DMS79 (cell line): ENCODE results near the gene MB.

ENCODE experiments used
- DNase-seq: peaks from one replicate; lab custom pipeline; 2025; lab: John Stamatoyannopoulos, UW

MB gene

DNA sequence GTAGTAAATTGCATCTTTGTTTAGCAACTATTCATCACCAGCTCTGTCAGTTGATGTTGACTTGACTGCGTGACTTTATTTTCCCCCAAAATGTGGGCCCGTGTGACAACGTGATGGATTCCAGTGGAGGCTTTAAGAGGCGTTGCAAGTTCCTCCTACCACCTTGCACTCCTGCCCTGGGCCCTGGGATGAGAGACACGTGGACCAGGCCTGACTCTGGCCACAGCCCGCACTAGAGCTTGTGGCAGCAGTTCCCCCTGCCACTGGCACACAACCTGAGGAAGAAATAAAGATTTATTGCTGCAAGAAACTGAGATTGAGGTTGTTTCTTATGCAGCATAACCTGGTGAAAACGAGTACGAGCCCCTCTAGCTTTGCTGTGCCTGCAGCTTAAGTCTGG, 44.6 kb downstream of the MB start:
- no peak for DNase-seq

- no peak for DNase-seq
Measured at GRCh38 chr22:35570686-35571194, 46.4 kb downstream of the MB start.

DNA sequence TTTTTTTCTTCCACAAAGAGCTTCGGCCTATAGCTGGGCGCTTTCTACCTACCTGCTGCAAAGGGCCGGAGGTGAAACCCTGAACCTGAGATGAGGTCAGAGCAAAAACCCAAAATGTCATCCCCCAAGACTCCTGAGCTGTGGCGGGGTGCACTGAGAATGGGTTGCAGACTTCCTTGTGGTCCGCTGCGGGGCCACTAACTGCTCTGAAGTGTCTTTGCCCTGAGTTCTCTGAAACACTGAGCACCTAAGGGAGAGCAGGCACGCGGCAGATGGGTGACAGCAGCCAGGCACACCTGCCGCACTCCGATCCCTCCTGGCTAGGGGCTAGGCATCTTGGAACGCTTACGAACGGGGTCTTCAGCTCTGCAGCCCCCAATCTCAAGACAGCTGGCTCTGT, 47.2 kb downstream of the MB start:
- DNase-seq, result no peak

DNA sequence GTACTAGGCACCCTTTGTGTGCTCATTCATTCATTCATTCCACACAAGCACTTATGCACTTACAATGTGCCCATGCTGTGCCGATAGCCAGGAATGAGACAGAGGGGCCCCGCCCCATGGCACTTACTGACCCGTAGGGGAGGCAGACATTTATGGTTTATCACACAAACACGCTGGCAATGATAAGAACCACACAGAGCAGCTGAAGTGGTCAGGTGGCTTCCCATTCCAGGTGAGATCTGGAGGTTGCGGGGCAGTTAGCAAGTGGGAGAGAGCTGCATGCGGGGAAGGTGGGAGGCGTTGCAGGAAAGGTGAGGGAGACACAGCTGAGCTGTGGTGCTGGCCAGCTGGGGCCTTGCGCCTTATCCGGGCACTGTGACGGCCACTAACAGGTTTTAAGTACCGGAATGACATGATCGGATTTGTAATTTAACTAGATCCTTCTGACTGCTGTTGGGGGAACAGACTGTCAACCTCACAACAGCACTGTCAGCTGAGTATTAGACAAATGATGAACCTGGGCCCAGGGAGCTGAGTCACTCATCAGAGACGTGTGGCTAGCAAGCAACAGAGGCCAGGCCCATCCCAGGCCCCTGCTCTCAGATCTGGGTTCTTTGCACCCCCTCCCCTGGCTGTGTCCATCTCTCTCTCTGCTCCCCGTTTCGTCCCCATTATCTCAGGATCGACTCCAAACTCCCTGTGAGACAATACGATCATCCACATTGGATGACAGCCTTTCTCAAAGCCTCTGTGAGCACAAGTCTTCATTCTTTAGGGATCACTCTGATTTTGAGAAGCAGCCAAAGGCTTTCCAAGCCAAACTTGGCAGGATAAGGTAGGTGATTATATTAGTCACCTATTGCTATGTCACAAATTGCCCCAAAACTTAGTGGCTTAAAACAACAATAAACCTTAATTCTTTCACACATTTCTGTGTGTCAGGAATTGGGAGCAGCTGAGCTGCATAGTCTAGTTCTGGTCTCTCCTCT, 48.1 kb downstream of the MB start:
- DNase-seq, result no peak

- DNase-seq, result no peak
Measured at GRCh38 chr22:35567351-35568141, 49.6 kb downstream of the MB start.

DNA sequence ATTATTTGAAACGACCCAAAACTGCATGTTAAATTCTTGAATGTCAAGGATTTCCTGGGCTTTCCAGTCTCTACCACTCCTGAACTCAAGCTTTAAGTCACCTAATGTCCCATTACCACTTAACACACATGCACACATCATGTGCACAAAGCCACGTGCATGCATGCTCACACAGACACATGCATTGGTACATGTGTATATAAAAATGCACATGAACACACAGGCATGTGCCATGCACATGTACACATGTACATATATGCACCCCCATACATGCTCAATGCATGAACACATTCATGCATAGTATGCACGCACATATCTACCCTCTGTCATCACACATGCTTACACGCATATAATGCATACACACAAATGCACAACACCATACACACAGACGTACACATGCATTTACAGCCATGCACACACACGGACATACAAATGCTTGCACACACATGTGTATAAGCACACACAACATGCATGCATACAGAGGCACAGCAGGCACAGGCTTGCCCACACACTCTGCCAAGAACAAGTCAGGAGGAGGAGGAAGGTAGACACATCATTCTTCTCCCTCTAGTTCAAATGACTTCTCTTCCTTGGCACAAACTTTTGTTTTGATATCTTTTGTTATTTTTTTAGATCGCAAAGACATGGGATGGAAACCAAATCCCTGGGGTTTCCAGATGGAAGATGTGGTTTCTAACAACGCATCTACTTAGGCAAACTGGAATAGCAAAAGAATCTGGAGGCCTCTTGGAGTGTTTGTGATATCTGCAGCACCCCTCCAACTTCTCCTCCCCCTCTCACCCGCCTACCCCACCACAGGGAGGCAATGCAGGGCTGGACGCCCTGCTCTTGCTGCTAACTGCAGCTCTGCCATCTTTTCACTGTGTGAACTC, 51.9 kb downstream of the MB start:
- DNase-seq, result no peak

DNA sequence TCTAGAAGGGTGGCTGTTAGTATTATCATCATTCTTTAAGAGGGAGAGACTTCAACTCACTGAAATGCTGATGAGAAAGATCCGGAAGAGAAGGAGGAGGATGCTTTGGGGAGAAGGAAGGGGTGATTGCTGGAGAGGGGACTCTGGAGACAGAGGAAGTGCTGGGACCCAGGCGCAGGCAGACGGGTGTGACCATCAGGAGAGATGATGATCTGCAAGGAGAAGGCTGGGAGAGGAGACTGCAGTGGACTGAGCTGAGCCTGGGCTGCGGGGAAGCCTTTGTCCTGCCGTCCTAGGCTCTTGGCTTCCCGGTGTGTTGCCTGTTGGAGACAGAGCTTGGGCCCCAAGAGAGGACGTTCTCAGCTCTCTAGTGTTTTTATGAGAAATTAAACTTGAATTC, 53.9 kb downstream of the MB start:
- no peak for DNase-seq

DNA sequence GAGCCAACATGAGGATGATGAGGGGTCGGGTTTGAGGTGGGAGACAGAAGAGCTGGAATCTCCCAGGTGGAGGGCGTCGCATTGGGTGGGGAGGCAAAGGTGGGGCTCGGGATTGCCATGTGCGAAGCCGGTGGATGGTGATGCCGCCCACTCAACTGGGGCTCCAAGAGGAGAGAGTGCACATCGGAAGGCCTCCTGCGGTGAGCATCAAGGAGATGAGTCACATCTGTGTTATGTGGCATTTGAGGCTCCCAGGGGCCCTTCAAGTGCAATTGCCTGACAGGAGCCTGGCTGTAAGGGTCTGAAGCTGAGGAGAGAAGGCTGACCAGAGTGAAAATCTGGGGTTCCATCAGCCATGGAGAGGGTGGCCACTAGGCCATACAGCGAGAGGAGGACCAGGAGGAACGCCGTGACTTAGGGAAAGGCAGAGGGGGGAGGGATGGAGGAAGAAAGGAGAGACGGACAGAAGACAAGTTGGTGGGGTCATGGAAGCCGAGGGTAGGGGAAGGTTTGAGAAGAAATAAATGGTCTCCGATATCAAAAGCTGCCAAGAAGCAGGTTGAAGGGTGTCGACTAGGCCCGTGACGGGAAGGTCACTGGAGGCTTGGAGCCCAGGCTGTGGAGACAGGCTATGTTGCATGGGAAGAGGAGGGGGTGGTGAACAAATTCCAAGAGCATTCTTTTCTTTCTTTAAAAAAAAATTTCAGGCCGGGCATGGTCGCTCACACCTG, 55.2 kb downstream of the MB start:
- DNase-seq, result no peak

DNA sequence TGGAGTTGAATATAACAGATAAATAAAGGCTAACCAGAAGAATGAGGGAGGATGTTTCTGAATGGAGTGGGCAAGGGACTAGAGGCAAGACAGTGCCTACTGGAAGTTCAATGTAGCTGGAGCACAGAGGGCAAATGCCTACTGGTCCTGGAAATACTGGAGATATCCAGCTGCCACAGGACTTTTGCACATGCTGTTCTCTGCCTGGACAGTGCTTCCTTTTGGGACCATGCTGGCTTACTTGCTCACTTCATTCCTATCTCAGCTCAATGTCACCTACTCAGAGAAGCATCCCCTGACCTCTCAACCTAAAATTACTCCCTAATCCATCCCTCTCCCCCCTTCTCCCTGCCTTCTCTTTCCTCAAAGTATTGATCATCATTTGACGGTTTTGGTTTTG, 56.3 kb downstream of the MB start:
- no peak for DNase-seq

- no peak for DNase-seq
Measured at GRCh38 chr22:35560366-35560765, 56.8 kb downstream of the MB start.

DNA sequence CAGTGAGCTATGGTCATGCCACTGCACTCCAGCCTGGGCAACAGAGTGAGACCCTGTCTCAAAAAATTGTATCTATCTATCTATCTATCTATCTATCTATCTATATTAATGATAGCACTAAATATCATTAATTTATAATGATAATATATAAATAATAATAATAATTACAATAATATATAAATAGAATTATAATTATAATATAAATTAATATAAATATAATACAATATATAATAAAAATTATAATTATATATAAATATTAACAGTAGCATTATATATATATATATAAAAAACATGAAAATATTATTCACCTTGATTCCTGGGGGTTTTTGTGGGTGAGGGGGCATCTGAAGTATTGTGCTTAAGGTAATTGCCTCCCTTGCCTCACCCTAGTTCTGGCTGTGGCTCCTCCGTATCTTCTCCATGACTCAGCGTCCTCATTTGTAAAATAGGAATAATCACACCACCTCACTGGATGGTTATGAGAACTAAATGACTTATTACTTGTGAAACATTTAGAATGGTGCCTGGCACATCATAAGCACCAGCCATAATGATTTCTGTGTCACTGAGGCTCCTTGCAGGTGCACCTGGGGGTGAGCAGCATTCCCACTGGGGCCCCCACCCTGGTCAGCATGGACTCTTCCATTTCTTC, 57.6 kb downstream of the MB start:
- no peak for DNase-seq

DNA sequence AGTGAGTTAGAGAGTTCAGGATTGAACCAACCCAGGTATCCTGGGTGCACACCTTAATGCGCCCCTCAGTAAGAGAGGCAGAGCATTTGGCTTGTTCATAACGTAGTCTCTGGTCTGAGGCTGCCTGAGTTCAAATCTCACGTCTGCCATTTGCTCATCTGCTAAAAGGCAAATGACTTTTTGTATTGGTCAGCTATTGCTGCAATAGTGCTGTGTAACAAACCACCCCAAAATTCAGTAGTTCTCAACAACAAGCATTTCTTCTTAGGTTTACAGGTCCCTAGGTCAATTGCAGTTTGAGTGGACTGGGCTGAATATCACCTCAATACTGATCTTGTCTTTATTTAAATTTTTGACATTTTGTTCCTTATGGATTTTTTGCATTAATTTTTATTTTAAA, 58.4 kb downstream of the MB start:
- no peak for DNase-seq

DNA sequence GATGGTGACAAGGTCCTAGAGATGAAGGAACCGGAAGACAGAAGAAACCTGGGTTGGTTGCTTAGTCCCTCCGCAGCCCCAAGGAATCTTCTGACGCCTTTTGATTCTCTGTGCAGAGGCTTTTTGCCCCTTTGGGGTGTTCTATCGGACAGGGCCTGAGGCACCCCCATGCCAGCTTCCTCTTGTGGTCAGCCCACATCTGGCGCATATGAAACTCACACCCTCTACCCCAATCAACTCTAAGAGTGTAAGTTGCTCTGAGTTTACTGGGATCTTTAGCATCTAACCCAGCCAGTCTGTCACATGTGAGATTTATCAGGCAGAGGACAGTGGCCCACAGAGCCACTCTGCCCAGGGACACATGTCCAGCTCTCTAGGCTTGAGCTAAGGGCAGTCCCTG, 59.1 kb downstream of the MB start:
- DNase-seq, result no peak
